GM12875 (cell line): ENCODE results near the gene TERC.
"Not testable (repeated sequence)": the region's sequence is repeated elsewhere in the genome, so short reads cannot be mapped to it uniquely, and the experiment has no call there.

ENCODE experiments used
- H3K4me3 ChIP-seq: one replicate; pipeline ENCODE4 v1.5.1; 2011; ENCODE audit warnings: low read depth, low read length, control low read depth
- CTCF ChIP-seq: IDR thresholded peaks from 2 replicates; pipeline ENCODE4 v1.5.1; 2011; ENCODE audit warnings: low read depth, mild to moderate bottlenecking, control low read depth, inconsistent platforms, low read length, moderate library complexity, borderline replicate concordance; ENCODE audit not compliant: insufficient read depth

TERC gene

GRCh38 chr3:169754711-169755110 lies 10.1 kb downstream of the TERC start:
- TF ChIP-seq CTCF = no peak
- H3K4me3 ChIP-seq = no peak overlapping the region

- no peak overlapping the region for H3K4me3 ChIP-seq
- TF ChIP-seq CTCF = no peak
Measured at GRCh38 chr3:169751875-169752274, 13.0 kb downstream of the TERC start.

- no peak for TF ChIP-seq CTCF
- H3K4me3 ChIP-seq = no peak overlapping the region
Measured at GRCh38 chr3:169750665-169751064, 14.2 kb downstream of the TERC start.

GRCh38 chr3:169748670-169749069 lies 16.2 kb downstream of the TERC start:
- H3K4me3 ChIP-seq = no peak overlapping the region
- no peak for TF ChIP-seq CTCF

- TF ChIP-seq CTCF = no peak
- H3K4me3 ChIP-seq = no peak overlapping the region
Measured at GRCh38 chr3:169746924-169747323, 17.9 kb downstream of the TERC start.

- TF ChIP-seq CTCF = no peak
- H3K4me3 ChIP-seq = no peak overlapping the region
Measured at GRCh38 chr3:169744366-169745054, 20.4 kb downstream of the TERC start.

- H3K4me3 ChIP-seq = no peak overlapping the region
- no peak for TF ChIP-seq CTCF
Measured at GRCh38 chr3:169739067-169739466, 25.8 kb downstream of the TERC start.

GRCh38 chr3:169731857-169732256 lies 33.0 kb downstream of the TERC start:
- H3K4me3 ChIP-seq = not testable (repeated sequence)
